Panc1 (cell line): Measurements from ENCODE around the gene INTS6L. TPM values are rescaled to one million over a fixed set of nuclear protein-coding genes. Genes with fewer than 3 reads are reported as not detected.

Experiments
- ATAC-seq: fragments of 200-7000 bp; cut with Tn5 transposase; 2 replicates; pipeline ENCODE4 v1.9.1; 2020; ENCODE audit warnings: mild to moderate bottlenecking, moderate library complexity
- BruUV-seq: library from RNA; stranded (reverse); fragments of 400-500 nt; replicated peaks from 2 replicates; lab custom pipeline; 2021; lab: Mats Ljungman, UMichigan
- CTCF ChIA-PET: fragments of 300-600 bp; sonication (Branson Sonifier 250); formaldehyde crosslinking; loops from one replicate; lab custom pipeline; 2022; ENCODE audit warnings: antibody characterized with exemption; lab: Charles Lee
- POLR2A ChIA-PET: fragments of 300-600 bp; sonication (Branson Sonifier 250); formaldehyde crosslinking; loops from one replicate; lab custom pipeline; 2022; ENCODE audit warnings: antibody characterized with exemption; lab: Charles Lee
- DNase-seq: peaks from one replicate; pipeline ENCODE4 v3.0.0-alpha.2; 2010; ENCODE audit warnings: low read depth, low spot score
- H3K27ac ChIP-seq: 2 replicates; pipeline ENCODE4 v1.5.1; 2011; ENCODE audit warnings: mild to moderate bottlenecking, low read length, inconsistent platforms
- H3K27me3 ChIP-seq: fragments of 200-500 bp; sonication (Bioruptor generic); 2 replicates; pipeline ENCODE4 v1.6.0; 2014; ENCODE audit warnings: low read length, inconsistent platforms; ENCODE audit not compliant: control insufficient read depth, insufficient read depth
- H3K36me3 ChIP-seq: fragments of 200-500 bp; sonication (Bioruptor generic); 2 replicates; pipeline ENCODE4 v1.5.1; 2014; ENCODE audit warnings: inconsistent platforms, mild to moderate bottlenecking, low read length, moderate library complexity; ENCODE audit not compliant: control insufficient read depth, insufficient read depth
- H3K4me1 ChIP-seq: 2 replicates; pipeline ENCODE4 v1.5.1; 2011; ENCODE audit warnings: inconsistent platforms, mild to moderate bottlenecking, low read length, moderate library complexity; ENCODE audit not compliant: control insufficient read depth, insufficient read depth
- H3K4me3 ChIP-seq, 2 experiments: 2 replicates each; pipeline ENCODE4 v1.5.1; 2011 to 2012; ENCODE audit warnings: low read depth in 2 of 2, low read length in 2 of 2, mild to moderate bottlenecking in 2 of 2, inconsistent platforms in 1 of 2, moderate library complexity in 1 of 2
- H3K9me3 ChIP-seq: fragments of 200-500 bp; sonication (Bioruptor generic); 2 replicates; pipeline ENCODE4 v1.5.1; 2014; ENCODE audit warnings: low read depth, mild to moderate bottlenecking, inconsistent platforms, low read length, moderate library complexity; ENCODE audit not compliant: control insufficient read depth, insufficient read depth
- POLR2AphosphoS5 ChIP-seq: IDR thresholded peaks from 2 replicates; pipeline ENCODE4 v1.6.1; 2012; ENCODE audit warnings: mild to moderate bottlenecking, low read depth, low read length, moderate library complexity
- SIN3A ChIP-seq: IDR thresholded peaks from 2 replicates; pipeline ENCODE4 v1.6.1; 2012; ENCODE audit warnings: low read depth, mild to moderate bottlenecking, low read length, moderate library complexity, borderline replicate concordance; ENCODE audit not compliant: insufficient read depth
- TCF7L2 ChIP-seq: IDR thresholded peaks from 2 replicates; pipeline ENCODE4 v1.6.1; 2011; ENCODE audit warnings: mild to moderate bottlenecking, low read depth, low read length, inconsistent platforms
- in situ Hi-C: cut with HindIII; loops from 2 replicates; pipeline ENCODE4 v1.10.0; 2016; ENCODE audit warnings: low sequenced_read_pairs, low pct_unique_long_range_greater_than_20kb
- intact Hi-C: fragments of 100-400 bp; cut with micrococcal nuclease; formaldehyde crosslinking; loops from one replicate; pipeline ENCODE4 v1.10.0; 2022; ENCODE audit not compliant: unreplicated experiment
- total RNA-seq: library from RNA; stranded (reverse); gene quantifications from one replicate; pipeline ENCODE4 v1.2.1, GENCODE V29; 2021; ENCODE audit not compliant: unreplicated experiment
- TF ChIP-seq, protein P1 (sequence below): fragments of 450-650 bp; IDR thresholded peaks from 2 replicates; pipeline ENCODE4 v1.5.1; 2017; ENCODE audit warnings: mild to moderate bottlenecking
- TF ChIP-seq, protein P2 (sequence below), 2 experiments: IDR thresholded peaks; 2 replicates each; pipeline ENCODE4 v1.6.1; 2011 to 2012; ENCODE audit warnings: low read depth in 2 of 2, control low read depth in 1 of 2, low read length in 1 of 2, mild to moderate bottlenecking in 1 of 2, moderate library complexity in 1 of 2; ENCODE audit not compliant: insufficient read depth in 1 of 2

INTS6L gene
- total RNA-seq, 1 experiment from 2014 or later, result 19.6 TPM

DNA sequence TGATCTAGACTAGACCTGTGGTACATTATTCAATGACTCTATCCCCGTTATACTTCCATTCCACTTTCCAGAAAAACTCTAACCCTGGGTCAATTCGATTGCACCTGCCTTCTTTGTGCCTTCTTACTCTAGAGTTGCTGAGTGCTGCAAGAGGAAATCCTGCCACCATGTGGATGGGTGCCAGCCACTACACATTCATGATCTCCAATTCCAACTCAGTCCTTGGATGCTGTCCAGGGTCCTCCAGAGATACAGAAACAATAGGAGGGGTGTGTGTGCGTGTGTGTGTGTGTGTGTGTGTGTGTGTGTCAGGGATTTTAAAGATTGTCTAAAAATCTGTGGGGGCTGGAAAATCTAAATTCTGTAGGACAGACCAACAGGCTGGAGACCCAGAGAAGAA is 42.9 kb upstream of the INTS6L start:
- ChIA-PET CTCF (no interaction called here), POLR2A (no interaction called here)
- H3K4me1 ChIP-seq, result no peaks in the 10 kb centered on the region
- in situ Hi-C loops (no loop called here), intact Hi-C loops (loop anchor here (1.0 kb wide), 1 partner anchor 291 kb away; no protein-coding TSS in a partner anchor)
- no peaks in the 10 kb centered on the region for H3K36me3 ChIP-seq
- BruUV-seq, result no TSS peak
- H3K27ac ChIP-seq, result no peak overlapping the region
- no peaks in the 10 kb centered on the region for H3K9me3 ChIP-seq
- H3K27me3 ChIP-seq, result peaks cover 4% of the 10 kb centered on the region; the same call in 1 of the 2 replicates
- TF ChIP-seq TCF7L2 (no peak), SIN3A (no peak)
- TF ChIP-seq, protein P1, sequence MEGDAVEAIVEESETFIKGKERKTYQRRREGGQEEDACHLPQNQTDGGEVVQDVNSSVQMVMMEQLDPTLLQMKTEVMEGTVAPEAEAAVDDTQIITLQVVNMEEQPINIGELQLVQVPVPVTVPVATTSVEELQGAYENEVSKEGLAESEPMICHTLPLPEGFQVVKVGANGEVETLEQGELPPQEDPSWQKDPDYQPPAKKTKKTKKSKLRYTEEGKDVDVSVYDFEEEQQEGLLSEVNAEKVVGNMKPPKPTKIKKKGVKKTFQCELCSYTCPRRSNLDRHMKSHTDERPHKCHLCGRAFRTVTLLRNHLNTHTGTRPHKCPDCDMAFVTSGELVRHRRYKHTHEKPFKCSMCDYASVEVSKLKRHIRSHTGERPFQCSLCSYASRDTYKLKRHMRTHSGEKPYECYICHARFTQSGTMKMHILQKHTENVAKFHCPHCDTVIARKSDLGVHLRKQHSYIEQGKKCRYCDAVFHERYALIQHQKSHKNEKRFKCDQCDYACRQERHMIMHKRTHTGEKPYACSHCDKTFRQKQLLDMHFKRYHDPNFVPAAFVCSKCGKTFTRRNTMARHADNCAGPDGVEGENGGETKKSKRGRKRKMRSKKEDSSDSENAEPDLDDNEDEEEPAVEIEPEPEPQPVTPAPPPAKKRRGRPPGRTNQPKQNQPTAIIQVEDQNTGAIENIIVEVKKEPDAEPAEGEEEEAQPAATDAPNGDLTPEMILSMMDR, result peak; percentile 64
- TF ChIP-seq, protein P2, sequence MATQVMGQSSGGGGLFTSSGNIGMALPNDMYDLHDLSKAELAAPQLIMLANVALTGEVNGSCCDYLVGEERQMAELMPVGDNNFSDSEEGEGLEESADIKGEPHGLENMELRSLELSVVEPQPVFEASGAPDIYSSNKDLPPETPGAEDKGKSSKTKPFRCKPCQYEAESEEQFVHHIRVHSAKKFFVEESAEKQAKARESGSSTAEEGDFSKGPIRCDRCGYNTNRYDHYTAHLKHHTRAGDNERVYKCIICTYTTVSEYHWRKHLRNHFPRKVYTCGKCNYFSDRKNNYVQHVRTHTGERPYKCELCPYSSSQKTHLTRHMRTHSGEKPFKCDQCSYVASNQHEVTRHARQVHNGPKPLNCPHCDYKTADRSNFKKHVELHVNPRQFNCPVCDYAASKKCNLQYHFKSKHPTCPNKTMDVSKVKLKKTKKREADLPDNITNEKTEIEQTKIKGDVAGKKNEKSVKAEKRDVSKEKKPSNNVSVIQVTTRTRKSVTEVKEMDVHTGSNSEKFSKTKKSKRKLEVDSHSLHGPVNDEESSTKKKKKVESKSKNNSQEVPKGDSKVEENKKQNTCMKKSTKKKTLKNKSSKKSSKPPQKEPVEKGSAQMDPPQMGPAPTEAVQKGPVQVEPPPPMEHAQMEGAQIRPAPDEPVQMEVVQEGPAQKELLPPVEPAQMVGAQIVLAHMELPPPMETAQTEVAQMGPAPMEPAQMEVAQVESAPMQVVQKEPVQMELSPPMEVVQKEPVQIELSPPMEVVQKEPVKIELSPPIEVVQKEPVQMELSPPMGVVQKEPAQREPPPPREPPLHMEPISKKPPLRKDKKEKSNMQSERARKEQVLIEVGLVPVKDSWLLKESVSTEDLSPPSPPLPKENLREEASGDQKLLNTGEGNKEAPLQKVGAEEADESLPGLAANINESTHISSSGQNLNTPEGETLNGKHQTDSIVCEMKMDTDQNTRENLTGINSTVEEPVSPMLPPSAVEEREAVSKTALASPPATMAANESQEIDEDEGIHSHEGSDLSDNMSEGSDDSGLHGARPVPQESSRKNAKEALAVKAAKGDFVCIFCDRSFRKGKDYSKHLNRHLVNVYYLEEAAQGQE (IDR thresholded peaks at IDR 0.05; ENCODE audit: insufficient read depth in 1 of 2, low read depth in 2 of 2, low read length in 1 of 2), result peak; percentile 81 to 82; a peak in 3 of 4 replicates
- peak; percentile 89 for ATAC-seq
- no peak overlapping the region for H3K4me3 ChIP-seq
- DNase-seq, result peak; percentile 15

DNA sequence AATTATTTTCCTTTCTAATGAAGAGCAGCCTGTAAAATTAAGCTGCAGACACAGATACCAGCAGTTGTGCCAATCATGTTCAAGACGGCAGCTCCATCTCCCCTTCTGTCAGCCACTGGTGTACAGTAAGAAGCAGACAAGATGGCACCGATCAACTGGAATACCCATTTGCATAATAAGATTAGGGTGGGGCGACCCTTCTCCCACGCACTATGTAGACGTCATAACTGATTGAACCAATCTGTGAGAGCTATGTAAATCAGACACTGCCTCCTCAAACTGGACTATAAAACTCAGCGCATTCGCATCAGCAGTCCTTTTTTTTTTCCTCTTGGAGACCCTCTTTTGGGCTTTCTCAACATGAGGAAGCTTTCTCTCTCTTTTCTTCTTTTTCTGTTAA is 40.4 kb upstream of the INTS6L start:
- DNase-seq, result no peak
- ChIA-PET CTCF (interaction anchor here (0.7 kb wide), 3 partner anchors 55 to 232 kb away, joined by 3 read pairs; no protein-coding TSS in a partner anchor), POLR2A (no interaction called here)
- BruUV-seq, result no TSS peak
- no peak overlapping the region for H3K4me3 ChIP-seq
- no peak overlapping the region for H3K27ac ChIP-seq
- H3K36me3 ChIP-seq, result no peaks in the 10 kb centered on the region
- intact Hi-C loops (loop anchor here (10.0 kb wide), 2 partner anchors 215 to 455 kb away; no protein-coding TSS in a partner anchor), in situ Hi-C loops (no loop called here)
- no peak for TF ChIP-seq TCF7L2
- no peaks in the 10 kb centered on the region for H3K4me1 ChIP-seq
- no peaks in the 10 kb centered on the region for H3K9me3 ChIP-seq
- peaks cover 2% of the 10 kb centered on the region; the same call in 1 of the 2 replicates for H3K27me3 ChIP-seq
- ATAC-seq, result no peak

DNA sequence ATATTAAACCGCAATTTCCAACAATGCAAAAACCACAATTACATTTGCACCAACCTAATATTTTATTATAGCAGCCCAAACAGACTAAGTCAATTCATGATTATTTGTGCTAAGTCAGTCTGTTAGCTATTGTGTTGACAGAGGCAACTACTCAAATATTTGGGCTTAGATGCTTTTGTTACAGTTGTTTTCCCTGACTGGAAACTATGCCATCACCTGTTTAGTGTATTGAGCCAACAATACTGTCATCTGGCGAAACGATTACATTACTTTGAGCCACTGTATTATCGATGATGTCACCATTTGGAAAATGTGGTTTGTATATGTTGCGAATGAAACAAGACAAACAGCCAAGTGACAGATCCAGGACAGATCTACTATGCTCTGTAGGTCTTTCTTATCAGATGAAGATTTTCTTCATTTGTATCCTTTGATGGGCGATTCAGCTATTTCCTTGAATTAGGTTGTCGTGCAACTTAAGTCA is 38.7 kb upstream of the INTS6L start:
- Histone ChIP-seq H3K27me3 (no peaks in the 10 kb centered on the region), H3K9me3 (no peaks in the 10 kb centered on the region), H3K27ac (no peak overlapping the region), H3K4me1 (no peaks in the 10 kb centered on the region), H3K36me3 (no peaks in the 10 kb centered on the region), H3K4me3 (no peak overlapping the region)
- ChIA-PET CTCF (no interaction called here), POLR2A (no interaction called here)
- TF ChIP-seq, protein P2 (IDR thresholded peaks at IDR 0.05; ENCODE audit: insufficient read depth in 1 of 2, low read depth in 2 of 2, low read length in 1 of 2), result no peak
- TF ChIP-seq, protein P1, result no peak
- no peak for TF ChIP-seq POLR2AphosphoS5
- TF ChIP-seq TCF7L2, result no peak
- TF ChIP-seq SIN3A, result no peak
- ATAC-seq (no peak), DNase-seq (no peak)
- in situ Hi-C loops, result no loop called here
- intact Hi-C loops, result loop anchor here (10.0 kb wide), 2 partner anchors 213 to 453 kb away; no protein-coding TSS in a partner anchor
- BruUV-seq, result no TSS peak
